Measurements from ENCODE around the gene MSI2. TPM values are rescaled to one million over a fixed set of nuclear protein-coding genes. Genes with fewer than 3 reads are reported as not detected.

The MSI2 gene
- total and polyA plus RNA-seq, 2 donors (not counting 3 experiments of a cell fraction or from before 2014, with no cell fraction given): 20.9 to 59.3 TPM

DNA sequence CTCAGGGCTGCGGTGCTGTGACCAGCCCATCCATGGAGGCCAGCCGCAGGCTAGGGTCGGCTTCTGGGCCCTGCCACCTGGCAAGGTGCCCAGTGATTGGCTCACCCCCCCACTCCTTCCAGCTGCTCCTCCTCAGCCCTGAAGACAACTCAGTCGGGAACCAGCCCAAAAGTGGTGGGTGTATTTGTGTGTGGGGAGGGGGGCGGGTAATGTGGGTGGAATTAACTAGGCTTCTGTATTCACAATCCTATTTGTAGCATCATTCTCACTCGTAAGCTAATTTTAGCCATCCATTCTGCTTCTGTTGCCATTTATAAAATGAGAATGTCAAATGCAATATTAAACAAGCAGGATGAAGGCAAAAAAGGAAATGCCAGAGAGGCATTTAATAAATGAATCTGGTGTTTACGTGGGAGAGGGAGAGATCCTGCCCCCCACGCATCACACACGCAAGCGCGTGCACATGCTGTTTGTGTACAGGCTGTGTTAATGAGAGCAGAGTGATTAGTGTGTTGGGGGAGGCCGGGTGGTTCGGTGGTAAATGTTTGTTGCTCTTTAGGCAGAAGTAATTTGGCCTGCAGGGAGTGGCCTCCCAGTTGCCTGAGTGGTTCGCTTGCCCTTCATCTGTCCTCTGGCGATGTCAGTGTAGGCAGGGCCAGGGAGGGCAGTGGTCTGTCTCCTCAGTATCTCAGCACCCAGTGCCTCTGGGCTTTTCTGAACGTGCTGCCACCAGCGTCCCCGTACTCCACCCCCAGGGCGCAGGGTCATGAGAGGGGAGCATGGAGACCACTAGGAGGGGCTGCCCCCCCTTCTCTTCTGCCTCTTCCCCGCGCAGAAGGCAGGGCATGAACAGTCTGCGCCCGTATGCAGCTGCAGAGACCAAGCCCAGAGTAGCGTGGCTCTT is 348.7 kb downstream of the MSI2 start:
- dilution Hi-C loops (cut with MboI; ENCODE audit: extremely low pct_ligation_motif_present, low sequenced_read_pairs) (no loop called here), intact Hi-C loops (cut with micrococcal nuclease) (no loop called here)
- no peak overlapping the region for H3K4me2 ChIP-seq (ENCODE audit: insufficient read depth, low read length)
- ChIA-PET CTCF (interaction anchor here (0.6 to 2.9 kb wide), 4 partner anchors 67 to 362 kb away, joined by 3 to 9 read pairs (median 5); no protein-coding TSS in a partner anchor), POLR2A (no interaction called here)
- no peaks in the 10 kb centered on the region for H3K9me1 ChIP-seq (replicated peaks; ENCODE audit: control insufficient read depth, extremely low read depth, insufficient read depth, low read length)
- DNase-seq (ENCODE audit: low read depth, low spot score): no peak
- BruUV-seq (replicated peaks): no TSS peak
- H3K4me1 ChIP-seq (ENCODE audit: control insufficient read depth, extremely low read depth, insufficient read depth, low read length): no peaks in the 10 kb centered on the region
- no peak overlapping the region for H3K9ac ChIP-seq (replicated peaks; ENCODE audit: extremely low read depth, insufficient read depth, low read length)
- FAIRE-seq: no peak
- no peak overlapping the region for H2AFZ ChIP-seq (ENCODE audit: low read depth, low read length)
- no peaks in the 10 kb centered on the region for H3K27me3 ChIP-seq (ENCODE audit: control insufficient read depth in 2 of 2, insufficient read depth in 2 of 2, low read length in 2 of 2)
- no peak overlapping the region for H3K27ac ChIP-seq (ENCODE audit: insufficient read depth, low read depth, low read length)
- H3K4me3 ChIP-seq (replicated peaks in 1 of 3; ENCODE audit: insufficient read depth in 1 of 3, low read depth in 1 of 3, low read length in 3 of 3): no peak overlapping the region
- no peaks in the 10 kb centered on the region for H3K79me2 ChIP-seq (ENCODE audit: control insufficient read depth, insufficient read depth, low read length)
- no peaks in the 10 kb centered on the region for H4K20me1 ChIP-seq (replicated peaks; ENCODE audit: control insufficient read depth, extremely low read depth, insufficient read depth, low read length)
- H3K36me3 ChIP-seq (ENCODE audit: control insufficient read depth in 2 of 2, extremely low read depth in 1 of 2, insufficient read depth in 2 of 2, low read length in 2 of 2): no peaks in the 10 kb centered on the region
- TF ChIP-seq GATA2 (IDR thresholded peaks at IDR 0.05; ENCODE audit: insufficient read depth, insufficient read length, low read depth, low read length) (no peak), EZH2 (IDR thresholded peaks at IDR 0.05; ENCODE audit: borderline replicate concordance, low read depth, low read length, severe bottlenecking) (no peak), JUN (IDR thresholded peaks at IDR 0.05; ENCODE audit: borderline replicate concordance, insufficient read depth, insufficient read length, low read depth) (no peak), POLR2A (IDR thresholded peaks at IDR 0.05; ENCODE audit: low read depth, low read length) (no peak), MYC (IDR thresholded peaks at IDR 0.05; ENCODE audit: low read depth, low read length) (no peak)
- no peaks in the 10 kb centered on the region for H3K9me3 ChIP-seq (replicated peaks; ENCODE audit: control insufficient read depth, insufficient read depth, low read length)

GRCh38 chr17:57605675-57606105 is 349.4 kb downstream of the MSI2 start:
- no peak overlapping the region for H2AFZ ChIP-seq (ENCODE audit: low read depth, low read length)
- H3K4me3 ChIP-seq (replicated peaks in 1 of 3; ENCODE audit: insufficient read depth in 1 of 3, low read depth in 1 of 3, low read length in 3 of 3): no peak overlapping the region
- H3K9me3 ChIP-seq (replicated peaks; ENCODE audit: control insufficient read depth, insufficient read depth, low read length): no peaks in the 10 kb centered on the region
- no peak overlapping the region for H3K4me2 ChIP-seq (ENCODE audit: insufficient read depth, low read length)
- H3K27ac ChIP-seq (ENCODE audit: insufficient read depth, low read depth, low read length): no peak overlapping the region
- FAIRE-seq (no peak), DNase-seq (ENCODE audit: low read depth, low spot score) (no peak)
- BruUV-seq (replicated peaks): no TSS peak
- no peaks in the 10 kb centered on the region for H3K9me1 ChIP-seq (replicated peaks; ENCODE audit: control insufficient read depth, extremely low read depth, insufficient read depth, low read length)
- ChIA-PET CTCF (interaction anchor here (0.6 to 1.6 kb wide), 2 partner anchors 178 to 363 kb away, joined by 3 to 7 read pairs; no protein-coding TSS in a partner anchor), POLR2A (no interaction called here)
- dilution Hi-C loops (cut with MboI; ENCODE audit: extremely low pct_ligation_motif_present, low sequenced_read_pairs) (no loop called here), intact Hi-C loops (cut with micrococcal nuclease) (no loop called here)
- no peaks in the 10 kb centered on the region for H4K20me1 ChIP-seq (replicated peaks; ENCODE audit: control insufficient read depth, extremely low read depth, insufficient read depth, low read length)
- no peak overlapping the region for H3K9ac ChIP-seq (replicated peaks; ENCODE audit: extremely low read depth, insufficient read depth, low read length)
- H3K36me3 ChIP-seq (ENCODE audit: control insufficient read depth in 2 of 2, extremely low read depth in 1 of 2, insufficient read depth in 2 of 2, low read length in 2 of 2): no peaks in the 10 kb centered on the region
- H3K79me2 ChIP-seq (ENCODE audit: control insufficient read depth, insufficient read depth, low read length): no peaks in the 10 kb centered on the region
- no peak for TF ChIP-seq POLR2AphosphoS5 (IDR thresholded peaks at IDR 0.05; ENCODE audit: insufficient read depth, low read depth, low read length)
- TF ChIP-seq POLR2A (IDR thresholded peaks at IDR 0.05; ENCODE audit: low read depth, low read length): no peak
- no peak for TF ChIP-seq FOS (IDR thresholded peaks at IDR 0.05; ENCODE audit: borderline replicate concordance, insufficient read depth, low read length)
- TF ChIP-seq JUN (IDR thresholded peaks at IDR 0.05; ENCODE audit: borderline replicate concordance, insufficient read depth, insufficient read length, low read depth): no peak
- TF ChIP-seq GATA2 (IDR thresholded peaks at IDR 0.05; ENCODE audit: insufficient read depth, insufficient read length, low read depth, low read length): no peak
- TF ChIP-seq, protein P1, sequence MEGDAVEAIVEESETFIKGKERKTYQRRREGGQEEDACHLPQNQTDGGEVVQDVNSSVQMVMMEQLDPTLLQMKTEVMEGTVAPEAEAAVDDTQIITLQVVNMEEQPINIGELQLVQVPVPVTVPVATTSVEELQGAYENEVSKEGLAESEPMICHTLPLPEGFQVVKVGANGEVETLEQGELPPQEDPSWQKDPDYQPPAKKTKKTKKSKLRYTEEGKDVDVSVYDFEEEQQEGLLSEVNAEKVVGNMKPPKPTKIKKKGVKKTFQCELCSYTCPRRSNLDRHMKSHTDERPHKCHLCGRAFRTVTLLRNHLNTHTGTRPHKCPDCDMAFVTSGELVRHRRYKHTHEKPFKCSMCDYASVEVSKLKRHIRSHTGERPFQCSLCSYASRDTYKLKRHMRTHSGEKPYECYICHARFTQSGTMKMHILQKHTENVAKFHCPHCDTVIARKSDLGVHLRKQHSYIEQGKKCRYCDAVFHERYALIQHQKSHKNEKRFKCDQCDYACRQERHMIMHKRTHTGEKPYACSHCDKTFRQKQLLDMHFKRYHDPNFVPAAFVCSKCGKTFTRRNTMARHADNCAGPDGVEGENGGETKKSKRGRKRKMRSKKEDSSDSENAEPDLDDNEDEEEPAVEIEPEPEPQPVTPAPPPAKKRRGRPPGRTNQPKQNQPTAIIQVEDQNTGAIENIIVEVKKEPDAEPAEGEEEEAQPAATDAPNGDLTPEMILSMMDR (IDR thresholded peaks at IDR 0.05; ENCODE audit: extremely low read depth in 1 of 2, insufficient read depth in 1 of 2, low read depth in 1 of 2, low read length in 2 of 2): no peak
- TF ChIP-seq MYC (IDR thresholded peaks at IDR 0.05; ENCODE audit: low read depth, low read length): no peak
- no peak for TF ChIP-seq EZH2 (IDR thresholded peaks at IDR 0.05; ENCODE audit: borderline replicate concordance, low read depth, low read length, severe bottlenecking)
- no peak for TF ChIP-seq MAX (IDR thresholded peaks at IDR 0.05; ENCODE audit: insufficient read depth, insufficient read length)
- H3K4me1 ChIP-seq (ENCODE audit: control insufficient read depth, extremely low read depth, insufficient read depth, low read length): no peaks in the 10 kb centered on the region
- H3K27me3 ChIP-seq (ENCODE audit: control insufficient read depth in 2 of 2, insufficient read depth in 2 of 2, low read length in 2 of 2): no peaks in the 10 kb centered on the region

Measured in endothelial cell of umbilical vein (primary cell).